GM12878 (cell line): Measurements from ENCODE around the gene INF2. TPM values are rescaled to one million over a fixed set of nuclear protein-coding genes. Genes with fewer than 3 reads are reported as not detected.

Experiments
- ATAC-seq: fragments of 200-7000 bp; cut with Tn5 transposase; 3 replicates; pipeline ENCODE4 v1.9.1; 2020; ENCODE audit warnings: mild to moderate bottlenecking, moderate library complexity
- BruUV-seq: library from RNA; stranded (reverse); fragments of 400-500 nt; replicated peaks from 2 replicates; lab custom pipeline; 2021; lab: Mats Ljungman, UMichigan
- CTCF ChIA-PET: fragments of 300-600 bp; sonication (Branson Sonifier 250); formaldehyde crosslinking; extraction: SDS; loops from one replicate; lab custom pipeline; 2021; ENCODE audit warnings: inconsistent platforms; lab: Yijun Ruan, JAX
- POLR2A ChIA-PET: fragments of 350-600 bp; formaldehyde crosslinking; extraction: SDS; loops from one replicate; lab custom pipeline; 2021; ENCODE audit warnings: inconsistent platforms; lab: Charles Lee
- RAD21 ChIA-PET: fragments of 300-600 bp; sonication (Branson Sonifier 250); formaldehyde crosslinking; loops from one replicate; lab custom pipeline; 2023; ENCODE audit warnings: antibody characterized with exemption; ENCODE audit not compliant: unreplicated experiment; lab: Charles Lee
- SMC1A ChIA-PET: fragments of 300-600 bp; sonication (Branson Sonifier 250); formaldehyde crosslinking; loops from one replicate; lab custom pipeline; 2023; ENCODE audit not compliant: unreplicated experiment, uncharacterized antibody; lab: Charles Lee
- DNase-seq: peaks from one replicate; pipeline ENCODE4 v3.0.0-alpha.2; 2011; ENCODE audit warnings: low read depth, low spot score
- FAIRE-seq: peaks from 3 replicates; lab custom pipeline; 2011; peaks lifted over from hg19 to GRCh38; lab: Jason Lieb, UNC
- H2AFZ ChIP-seq: 2 replicates; pipeline ENCODE4 v1.6.0; 2011; ENCODE audit warnings: low read depth, low read length, control low read depth; ENCODE audit not compliant: control insufficient read depth
- H3K27ac ChIP-seq: 2 replicates; pipeline ENCODE4 v1.5.1; 2011; ENCODE audit warnings: control low read depth; ENCODE audit not compliant: control insufficient read depth, insufficient read depth
- H3K27me3 ChIP-seq, 2 experiments: replicated peaks in 1 of 2; 2 replicates each; pipeline versions ENCODE4 v1.6.0 to v1.6.1; 2011; ENCODE audit warnings: low read length in 1 of 2; ENCODE audit not compliant: control insufficient read depth in 2 of 2, insufficient read depth in 2 of 2
- H3K36me3 ChIP-seq, 2 experiments: 2 replicates each; pipeline ENCODE4 v1.5.1; 2011; ENCODE audit warnings: low read length in 1 of 2; ENCODE audit not compliant: control insufficient read depth in 2 of 2, insufficient read depth in 2 of 2
- H3K4me1 ChIP-seq: 2 replicates; pipeline ENCODE4 v1.6.1; 2011; ENCODE audit warnings: mild to moderate bottlenecking, low read length, moderate library complexity, mixed read lengths; ENCODE audit not compliant: control insufficient read depth, insufficient read depth
- H3K4me2 ChIP-seq: 2 replicates; pipeline ENCODE4 v1.6.0; 2011; ENCODE audit warnings: control low read depth; ENCODE audit not compliant: control insufficient read depth, insufficient read depth
- H3K4me3 ChIP-seq: fragments of 200-600 bp; sonication (generic); 2 replicates; pipeline ENCODE4 v1.5.1; 2016
- H3K79me2 ChIP-seq: 2 replicates; pipeline ENCODE4 v1.6.0; 2011; ENCODE audit warnings: low read length; ENCODE audit not compliant: control insufficient read depth, insufficient read depth
- H3K9ac ChIP-seq: 2 replicates; pipeline ENCODE4 v1.8.0; 2011; ENCODE audit warnings: low read length, control low read depth, mixed read lengths; ENCODE audit not compliant: control insufficient read depth, insufficient read depth
- H3K9me3 ChIP-seq: replicated peaks from 3 replicates; pipeline ENCODE4 v1.5.1; 2011; ENCODE audit warnings: mild to moderate bottlenecking, low read length; ENCODE audit not compliant: control insufficient read depth, insufficient read depth
- H4K20me1 ChIP-seq: 2 replicates; pipeline ENCODE4 v1.6.0; 2011; ENCODE audit not compliant: control insufficient read depth, insufficient read depth
- BRCA1 ChIP-seq: IDR thresholded peaks from 2 replicates; pipeline ENCODE4 v1.6.1; 2011; ENCODE audit warnings: low read depth, low read length, improper control_type of control experiment
- EP300 ChIP-seq, 2 experiments: fragments of 150-350 bp in 1 of 2; IDR thresholded peaks; 2 replicates each; pipeline ENCODE4 v1.6.1; 2011 to 2012; ENCODE audit warnings: low read depth in 2 of 2, low read length in 2 of 2, borderline replicate concordance in 1 of 2, improper control_type of control experiment in 1 of 2, inconsistent platforms in 1 of 2; ENCODE audit not compliant: control insufficient read depth in 1 of 2
- GABPA ChIP-seq: IDR thresholded peaks from 2 replicates; pipeline ENCODE4 v1.6.1; 2014; ENCODE audit warnings: antibody characterized with exemption, low read depth, mild to moderate bottlenecking, inconsistent platforms
- MTA3 ChIP-seq: IDR thresholded peaks from 2 replicates; pipeline ENCODE4 v1.6.1; 2012; ENCODE audit warnings: low read length, inconsistent platforms, borderline replicate concordance
- NBN ChIP-seq: fragments of 450-650 bp; IDR thresholded peaks from 2 replicates; pipeline ENCODE4 v1.6.1; 2016
- SMAD5 ChIP-seq: IDR thresholded peaks from 2 replicates; pipeline ENCODE4 v1.6.1; 2016; ENCODE audit warnings: antibody characterized with exemption, low read depth
- USF1 ChIP-seq: IDR thresholded peaks from 2 replicates; pipeline ENCODE4 v1.6.1; 2011; ENCODE audit warnings: borderline replicate concordance, low read depth, mild to moderate bottlenecking, moderate library complexity, mixed read lengths, low read length; ENCODE audit not compliant: insufficient read depth; ENCODE audit errors: extremely low read length
- ZNF217 ChIP-seq: fragments of 450-650 bp; IDR thresholded peaks from 2 replicates; pipeline ENCODE4 v1.6.1; 2017; ENCODE audit warnings: antibody characterized with exemption, mild to moderate bottlenecking
- ZNF24 ChIP-seq: fragments of 450-650 bp; IDR thresholded peaks from 2 replicates; pipeline ENCODE4 v1.6.1; 2017; ENCODE audit warnings: antibody characterized with exemption, mild to moderate bottlenecking
- WGBS: methylation state at CpG from one replicate; pipeline ENCODE4 v1.1.6; 2016; ENCODE audit warnings: low lambda C conversion rate; ENCODE audit not compliant: insufficient replicate concordance, insufficient coverage; ENCODE audit errors: missing lambda C conversion rate; 5-methylcytosine and 5-hydroxymethylcytosine counted together
- in situ Hi-C: fragments of 300-500 bp; cut with MboI; formaldehyde crosslinking; loops from 9 replicates; pipeline ENCODE4 v1.14.3; 2018; ENCODE audit warnings: mixed read lengths
- intact Hi-C: fragments of 100-400 bp; cut with micrococcal nuclease; formaldehyde crosslinking; loops from one replicate; pipeline ENCODE4 v1.14.2; 2022; ENCODE audit not compliant: unreplicated experiment
- polyA plus RNA-seq, 11 experiments: library from polyadenylated mRNA; depleted of rRNA in 4 of 11; unstranded in 6 of 11; stranded (reverse) in 5 of 11; fragments of >200 nt; fragmentation: Nextera tagmentation in 4 of 11; fragmentation: Illumina TruSeq in 1 of 11; extraction: Ambion mirVana in 4 of 11; extraction: Trizol in 1 of 11; gene quantifications; 1 replicate in 1 of 11; 2 replicates in 10 of 11; pipeline versions ENCODE4 v1.2.1 to v1.2.3, GENCODE V29; 2011 to 2016; ENCODE audit warnings: inconsistent platforms in 2 of 11, missing spikeins in 2 of 11, low read depth in 1 of 11
- total RNA-seq, 4 experiments: library from RNA; depleted of rRNA in 3 of 4; stranded (reverse); fragments of >200 nt in 3 of 4; fragmentation: Illumina TruSeq in 1 of 4; extraction: Trizol in 1 of 4; gene quantifications; 2 replicates each; pipeline versions ENCODE4 v1.2.1 to v1.2.3, GENCODE V29; 2013 to 2021
- TF ChIP-seq, protein P1 (sequence below): fragments of 450-650 bp; IDR thresholded peaks from 2 replicates; pipeline ENCODE4 v1.6.1; 2017; ENCODE audit warnings: borderline replicate concordance
- TF ChIP-seq, protein P2 (sequence below): fragments of 450-650 bp; IDR thresholded peaks from 2 replicates; pipeline ENCODE4 v1.6.1; 2016; ENCODE audit warnings: mild to moderate bottlenecking

INF2 gene
- total and polyA plus RNA-seq, 10 of the 15 experiments (the other 5 are each of a cell fraction or from before 2014, with no cell fraction given) = 0.72 to 43.2 (median 8.3) TPM

- TF ChIP-seq, protein P1, sequence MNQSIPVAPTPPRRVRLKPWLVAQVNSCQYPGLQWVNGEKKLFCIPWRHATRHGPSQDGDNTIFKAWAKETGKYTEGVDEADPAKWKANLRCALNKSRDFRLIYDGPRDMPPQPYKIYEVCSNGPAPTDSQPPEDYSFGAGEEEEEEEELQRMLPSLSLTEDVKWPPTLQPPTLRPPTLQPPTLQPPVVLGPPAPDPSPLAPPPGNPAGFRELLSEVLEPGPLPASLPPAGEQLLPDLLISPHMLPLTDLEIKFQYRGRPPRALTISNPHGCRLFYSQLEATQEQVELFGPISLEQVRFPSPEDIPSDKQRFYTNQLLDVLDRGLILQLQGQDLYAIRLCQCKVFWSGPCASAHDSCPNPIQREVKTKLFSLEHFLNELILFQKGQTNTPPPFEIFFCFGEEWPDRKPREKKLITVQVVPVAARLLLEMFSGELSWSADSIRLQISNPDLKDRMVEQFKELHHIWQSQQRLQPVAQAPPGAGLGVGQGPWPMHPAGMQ = no peak
- TF ChIP-seq MTA3 = no peak
- TF ChIP-seq, protein P2, sequence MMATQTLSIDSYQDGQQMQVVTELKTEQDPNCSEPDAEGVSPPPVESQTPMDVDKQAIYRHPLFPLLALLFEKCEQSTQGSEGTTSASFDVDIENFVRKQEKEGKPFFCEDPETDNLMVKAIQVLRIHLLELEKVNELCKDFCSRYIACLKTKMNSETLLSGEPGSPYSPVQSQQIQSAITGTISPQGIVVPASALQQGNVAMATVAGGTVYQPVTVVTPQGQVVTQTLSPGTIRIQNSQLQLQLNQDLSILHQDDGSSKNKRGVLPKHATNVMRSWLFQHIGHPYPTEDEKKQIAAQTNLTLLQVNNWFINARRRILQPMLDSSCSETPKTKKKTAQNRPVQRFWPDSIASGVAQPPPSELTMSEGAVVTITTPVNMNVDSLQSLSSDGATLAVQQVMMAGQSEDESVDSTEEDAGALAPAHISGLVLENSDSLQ = no peak
Observed at GRCh38 chr14:104741803-104742251, 52.4 kb downstream of the INF2 start (continued).

- Histone ChIP-seq H2AFZ (no peak overlapping the region), H3K4me2 (no peak overlapping the region)
- CTCF ChIA-PET = interaction anchor here (1.1 kb wide), 1 partner anchor 34 kb away, joined by 3 read pairs; no protein-coding TSS in a partner anchor
Observed at GRCh38 chr14:104742586-104743455, 53.4 kb downstream of the INF2 start.

More at GRCh38 chr14:104742586-104743455, 53.4 kb downstream of the INF2 start:
- no peak for ATAC-seq
- Histone ChIP-seq H3K9ac (no peak overlapping the region), H3K4me1 (peaks cover 12% of the 10 kb centered on the region), H4K20me1 (no peaks in the 10 kb centered on the region), H3K9me3 (no peaks in the 10 kb centered on the region), H3K27ac (no peak overlapping the region), H3K27me3 (no peaks in the 10 kb centered on the region; a peak in 1 of 4 replicates), H3K36me3 (no peaks in the 10 kb centered on the region), H3K4me3 (no peak overlapping the region), H3K79me2 (no peaks in the 10 kb centered on the region)
- no TSS peak for BruUV-seq
- TF ChIP-seq BRCA1 = no peak
- TF ChIP-seq EP300 (IDR thresholded peaks at IDR 0.05; ENCODE audit: borderline replicate concordance in 1 of 2, control insufficient read depth in 1 of 2, low read depth in 2 of 2, low read length in 2 of 2) = no peak
- no peak for TF ChIP-seq ZNF217
- TF ChIP-seq SMAD5 = no peak
- no peak for TF ChIP-seq NBN
- no peak for TF ChIP-seq GABPA
- TF ChIP-seq USF1 = peak; percentile 8
- TF ChIP-seq ZNF24 = no peak
- ChIA-PET SMC1A (no interaction called here), POLR2A (no interaction called here), RAD21 (interaction anchor here (1.7 kb wide), 1 partner anchor 10 kb away, joined by 6 read pairs; the partner anchor contains the start of gene SIVA1)
- no peak for DNase-seq
- in situ Hi-C loops (no loop called here), intact Hi-C loops (no loop called here)
- 62% methylated on average over 32 of the region's 32 CpGs for WGBS
- FAIRE-seq = no peak
